ENCODE results near the gene TMEM183A. TPM values are rescaled to one million over a fixed set of nuclear protein-coding genes. Genes with fewer than 3 reads are reported as not detected.

TMEM183A gene
- total RNA-seq, 4 donors from 2014 or later: 39.4 to 77.4 (median 66.5) TPM

DNA sequence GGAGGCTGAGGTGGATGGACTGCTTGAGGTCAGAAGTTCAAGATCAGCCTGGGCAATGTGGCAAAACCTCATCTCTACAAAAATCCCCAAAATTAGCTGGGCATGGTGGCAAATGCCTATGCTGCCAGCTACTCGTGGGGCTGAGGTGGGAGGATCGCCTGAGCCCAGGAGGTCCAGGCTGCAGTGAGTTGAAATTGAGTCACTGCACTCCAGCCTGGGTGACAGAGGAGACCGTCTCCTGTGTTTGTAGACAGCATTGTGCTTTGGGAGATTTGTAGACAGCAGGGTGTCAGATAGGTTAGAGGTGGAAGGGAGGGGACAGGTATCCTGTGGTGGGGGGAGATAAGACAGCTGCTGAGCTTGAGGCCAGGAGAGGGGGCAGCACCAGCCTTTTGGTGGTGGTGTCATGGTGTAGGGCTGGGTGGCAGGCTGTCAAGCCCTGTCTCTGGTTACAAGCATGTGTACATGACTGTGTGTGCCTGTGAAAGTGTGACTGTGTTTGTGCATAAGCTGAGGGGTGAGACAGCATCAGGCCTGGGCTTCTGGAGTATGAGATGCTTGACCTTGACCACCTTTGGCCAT is 34.3 kb downstream of the TMEM183A start:
- Histone ChIP-seq H3K27ac (no peak overlapping the region), H3K4me1 (peaks cover 0 to 13% (median 5%) of the 10 kb centered on the region in 3 donors), H3K9me3 (no peaks in the 10 kb centered on the region), H3K4me3 (no peak overlapping the region), H3K27me3 (peaks cover 0 to 45% (median 0%) of the 10 kb centered on the region in 4 donors), H3K36me3 (no peaks in the 10 kb centered on the region)
- TF ChIP-seq POLR2A (IDR thresholded peaks at IDR 0.05): no peak
- 52% methylated on average over 3 of the region's 3 CpGs; no CpG with 5 or more reads in 1 of the 2 donors for WGBS, 2 donors
- no peak for DNase-seq
- intact Hi-C loops (cut with DNase I): loop anchor here (10.0 kb wide), 1 partner anchor 223 kb away; no protein-coding TSS in a partner anchor

DNA sequence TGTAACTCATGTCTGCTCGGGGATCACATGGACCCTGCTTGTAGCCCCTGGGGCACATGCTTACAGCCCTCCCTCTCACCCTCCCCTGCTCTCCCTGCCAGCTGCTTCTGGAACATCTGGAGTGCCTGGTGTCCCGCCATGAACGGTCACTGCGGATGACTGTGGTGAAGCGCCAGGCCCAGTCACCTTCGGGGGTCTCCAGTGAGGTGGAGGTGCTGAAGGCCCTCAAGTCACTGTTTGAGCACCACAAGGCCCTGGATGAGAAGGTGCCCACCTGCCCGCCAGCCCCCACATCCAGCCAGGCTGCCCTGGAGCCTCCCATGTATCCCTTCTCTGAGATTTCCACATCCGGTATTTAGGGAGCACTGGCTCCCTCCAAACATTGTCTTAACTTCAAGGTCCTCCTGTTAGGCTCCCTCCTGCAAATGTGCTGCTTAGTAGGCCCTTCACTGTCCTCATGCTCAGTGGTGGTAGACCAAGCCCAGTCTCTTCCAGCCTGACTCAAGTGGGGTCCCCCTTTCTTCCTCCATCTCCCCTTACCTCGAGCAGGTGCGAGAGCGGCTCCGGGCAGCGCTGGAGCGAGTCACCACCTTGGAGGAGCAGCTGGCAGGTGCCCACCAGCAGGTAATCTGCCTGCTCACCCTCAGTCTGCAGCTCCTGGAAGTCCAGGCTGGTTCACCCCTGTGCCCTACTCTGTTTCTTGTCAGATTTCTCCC is 36.8 kb downstream of the TMEM183A start:
- Histone ChIP-seq H3K27ac (no peak overlapping the region), H3K9me3 (no peaks in the 10 kb centered on the region), H3K4me1 (peaks cover 0 to 13% (median 12%) of the 10 kb centered on the region in 3 donors), H3K36me3 (no peaks in the 10 kb centered on the region), H3K4me3 (no peak overlapping the region), H3K27me3 (peaks cover 0 to 41% (median 0%) of the 10 kb centered on the region in 4 donors)
- 86 to 95% methylated on average over 2 to 10 of the region's 14 CpGs for WGBS, 2 donors
- intact Hi-C loops (cut with DNase I): loop anchor here (10.0 kb wide), 1 partner anchor 221 kb away; no protein-coding TSS in a partner anchor
- no peak for TF ChIP-seq POLR2A (IDR thresholded peaks at IDR 0.05)
- TF ChIP-seq, protein P1, sequence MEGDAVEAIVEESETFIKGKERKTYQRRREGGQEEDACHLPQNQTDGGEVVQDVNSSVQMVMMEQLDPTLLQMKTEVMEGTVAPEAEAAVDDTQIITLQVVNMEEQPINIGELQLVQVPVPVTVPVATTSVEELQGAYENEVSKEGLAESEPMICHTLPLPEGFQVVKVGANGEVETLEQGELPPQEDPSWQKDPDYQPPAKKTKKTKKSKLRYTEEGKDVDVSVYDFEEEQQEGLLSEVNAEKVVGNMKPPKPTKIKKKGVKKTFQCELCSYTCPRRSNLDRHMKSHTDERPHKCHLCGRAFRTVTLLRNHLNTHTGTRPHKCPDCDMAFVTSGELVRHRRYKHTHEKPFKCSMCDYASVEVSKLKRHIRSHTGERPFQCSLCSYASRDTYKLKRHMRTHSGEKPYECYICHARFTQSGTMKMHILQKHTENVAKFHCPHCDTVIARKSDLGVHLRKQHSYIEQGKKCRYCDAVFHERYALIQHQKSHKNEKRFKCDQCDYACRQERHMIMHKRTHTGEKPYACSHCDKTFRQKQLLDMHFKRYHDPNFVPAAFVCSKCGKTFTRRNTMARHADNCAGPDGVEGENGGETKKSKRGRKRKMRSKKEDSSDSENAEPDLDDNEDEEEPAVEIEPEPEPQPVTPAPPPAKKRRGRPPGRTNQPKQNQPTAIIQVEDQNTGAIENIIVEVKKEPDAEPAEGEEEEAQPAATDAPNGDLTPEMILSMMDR (IDR thresholded peaks at IDR 0.05): no peak
- no peak for DNase-seq

DNA sequence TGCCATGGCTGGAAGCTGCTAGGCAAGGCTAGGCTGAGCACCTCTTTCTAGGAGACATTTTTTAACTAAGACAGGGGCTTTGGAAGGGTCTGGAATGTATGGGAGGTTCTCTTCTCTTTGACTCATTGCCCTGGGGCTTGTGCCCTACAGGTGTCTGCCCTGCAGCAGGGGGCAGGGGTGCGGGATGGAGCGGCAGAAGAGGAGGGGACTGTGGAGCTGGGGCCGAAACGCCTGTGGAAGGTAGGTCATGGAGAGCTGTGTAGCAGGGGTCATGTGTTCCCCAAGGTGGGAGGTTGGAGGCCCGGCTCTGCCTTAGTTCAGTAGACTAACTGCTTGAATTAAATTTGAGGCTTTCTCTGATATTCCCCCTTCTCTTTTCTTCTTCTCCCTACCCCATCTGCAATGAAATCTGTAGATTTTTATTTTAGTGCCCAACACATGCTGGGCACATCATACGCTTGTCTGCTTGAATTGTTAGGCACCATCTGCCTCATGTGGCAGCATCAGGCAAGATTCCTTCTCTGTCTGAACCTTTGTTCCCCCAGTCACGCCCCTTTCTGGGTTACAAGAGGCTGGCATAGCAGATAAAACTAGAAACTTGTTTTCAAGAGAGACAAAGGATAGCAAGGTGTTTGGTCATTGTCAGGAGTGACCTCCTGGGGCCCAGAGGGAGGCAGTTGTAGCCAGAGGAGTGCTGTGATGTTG is 37.5 kb downstream of the TMEM183A start:
- Histone ChIP-seq H3K4me1 (peaks cover 0 to 13% (median 12%) of the 10 kb centered on the region in 3 donors), H3K9me3 (no peaks in the 10 kb centered on the region), H3K36me3 (no peaks in the 10 kb centered on the region), H3K27ac (no peak overlapping the region), H3K4me3 (no peak overlapping the region), H3K27me3 (peaks cover 0 to 42% (median 0%) of the 10 kb centered on the region in 4 donors)
- WGBS, 2 donors: 85 to 90% methylated on average over 7 of the region's 7 CpGs
- TF ChIP-seq, protein P1 (IDR thresholded peaks at IDR 0.05): no peak
- no peak for TF ChIP-seq POLR2A (IDR thresholded peaks at IDR 0.05)
- intact Hi-C loops (cut with DNase I): loop anchor here (10.0 kb wide), 1 partner anchor 220 kb away; no protein-coding TSS in a partner anchor
- DNase-seq: no peak

DNA sequence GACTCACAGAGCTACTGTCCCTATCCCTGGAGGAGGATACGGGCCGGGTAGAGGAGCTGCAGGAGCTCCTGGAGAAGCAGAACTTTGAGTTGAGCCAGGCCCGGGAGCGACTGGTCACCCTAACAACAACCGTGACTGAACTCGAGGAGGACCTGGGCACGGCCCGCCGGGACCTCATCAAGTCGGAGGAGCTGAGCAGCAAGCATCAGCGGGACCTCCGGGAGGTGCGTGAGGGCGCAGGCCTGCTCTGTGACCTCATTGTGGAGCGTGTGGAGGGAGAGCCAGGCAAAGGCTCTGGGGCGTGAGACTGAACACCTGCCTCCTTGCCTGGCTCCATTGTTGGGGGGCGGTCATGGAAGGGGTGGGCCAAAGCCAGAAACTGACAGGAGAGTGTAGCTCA is 38.2 kb downstream of the TMEM183A start:
- 89 to 100% methylated on average over 1 to 7 of the region's 17 CpGs for WGBS, 2 donors
- peaks cover 0 to 13% (median 12%) of the 10 kb centered on the region in 3 donors for H3K4me1 ChIP-seq
- peaks cover 0 to 36% (median 0%) of the 10 kb centered on the region in 4 donors for H3K27me3 ChIP-seq
- DNase-seq: no peak
- no peaks in the 10 kb centered on the region for H3K36me3 ChIP-seq
- no peaks in the 10 kb centered on the region for H3K9me3 ChIP-seq
- no peak overlapping the region for H3K27ac ChIP-seq
- intact Hi-C loops (cut with DNase I): loop anchor here (10.0 kb wide), 1 partner anchor 219 kb away; no protein-coding TSS in a partner anchor
- no peak overlapping the region for H3K4me3 ChIP-seq
- TF ChIP-seq, protein P1 (IDR thresholded peaks at IDR 0.05): no peak
- TF ChIP-seq POLR2A (IDR thresholded peaks at IDR 0.05): no peak

DNA sequence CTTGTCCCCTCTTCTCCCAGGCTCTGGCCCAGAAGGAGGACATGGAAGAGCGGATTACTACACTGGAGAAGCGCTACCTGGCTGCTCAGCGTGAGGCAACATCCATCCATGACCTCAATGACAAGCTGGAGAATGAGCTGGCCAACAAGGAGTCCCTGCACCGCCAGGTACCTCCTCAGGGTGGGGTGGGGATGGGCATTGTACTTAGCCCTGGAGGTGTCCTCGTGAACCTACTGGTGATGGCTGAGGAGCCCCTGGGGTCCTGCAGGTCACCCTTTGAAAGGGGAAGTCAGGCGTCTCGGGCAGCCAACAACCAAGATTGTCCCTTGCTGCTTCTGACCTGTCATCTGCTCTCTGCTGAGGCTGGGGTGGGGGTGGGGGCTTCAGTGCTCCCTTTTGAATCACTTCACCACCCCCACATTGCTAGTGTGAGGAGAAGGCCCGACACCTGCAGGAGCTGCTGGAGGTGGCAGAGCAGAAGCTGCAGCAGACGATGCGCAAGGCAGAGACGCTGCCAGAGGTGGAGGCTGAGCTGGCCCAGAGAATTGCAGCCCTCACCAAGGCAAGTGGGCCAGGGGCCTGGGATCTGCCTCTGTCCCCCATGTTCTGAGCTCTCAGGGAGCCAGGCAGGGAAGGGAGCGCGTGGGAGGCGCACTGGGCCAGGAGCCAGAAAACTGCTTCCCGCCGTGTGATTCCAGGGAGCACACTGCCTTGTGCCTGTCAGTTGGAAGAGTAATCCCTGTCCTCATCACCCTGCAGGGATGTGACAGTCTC is 38.8 kb downstream of the TMEM183A start:
- WGBS, 2 donors: 54 to 71% methylated on average over 5 to 12 of the region's 16 CpGs
- no peaks in the 10 kb centered on the region for H3K36me3 ChIP-seq
- intact Hi-C loops (cut with DNase I): loop anchor here (10.0 kb wide), 1 partner anchor 219 kb away; no protein-coding TSS in a partner anchor
- no peak for DNase-seq
- no peaks in the 10 kb centered on the region for H3K9me3 ChIP-seq
- peaks cover 0 to 36% (median 0%) of the 10 kb centered on the region in 4 donors for H3K27me3 ChIP-seq
- peaks cover 0 to 13% (median 12%) of the 10 kb centered on the region in 3 donors for H3K4me1 ChIP-seq
- TF ChIP-seq, protein P1 (IDR thresholded peaks at IDR 0.05): no peak
- TF ChIP-seq POLR2A (IDR thresholded peaks at IDR 0.05): no peak
- H3K27ac ChIP-seq: no peak overlapping the region
- H3K4me3 ChIP-seq: no peak overlapping the region
